Body of pancreas (tissue), 4 donors: ENCODE results near the gene INAFM2. TPM values are rescaled to one million over a fixed set of nuclear protein-coding genes. Genes with fewer than 3 reads are reported as not detected.

ENCODE experiments used
- ATAC-seq: fragments of 150-250 bp; one replicate; pipeline ENCODE4 v1.9.1; 2016
- DNase-seq, 4 donors: peaks; one replicate each; pipeline ENCODE4 v3.0.0-alpha.2; 2019
- H3K27ac ChIP-seq, 4 donors: fragments of 200-600 bp; sonication (generic); 1 replicate in 3 of 4; 2 replicates in 1 of 4; pipeline versions ENCODE4 v1.5.1 to v1.6.1; 2016 to 2019; ENCODE audit warnings: mild to moderate bottlenecking in 1 of 4, mixed read lengths in 1 of 4, moderate library complexity in 1 of 4
- H3K27me3 ChIP-seq, 2 donors: fragments of 200-600 bp; sonication (generic); one replicate each; pipeline ENCODE4 v1.6.0; 2016; ENCODE audit warnings: mild to moderate bottlenecking in 1 of 2
- H3K36me3 ChIP-seq, 2 donors: fragments of 200-600 bp; sonication (generic); replicated peaks in 1 of 2; 2 replicates each; pipeline ENCODE4 v1.5.1; 2016; ENCODE audit warnings: low read depth in 2 of 2; ENCODE audit not compliant: insufficient read depth in 1 of 2
- H3K4me1 ChIP-seq: fragments of 200-600 bp; sonication (generic); one replicate; pipeline ENCODE4 v1.6.0; 2016
- H3K4me3 ChIP-seq, 2 donors: fragments of 200-600 bp; sonication (generic); 1 replicate in 1 of 2; 2 replicates in 1 of 2; pipeline ENCODE4 v1.5.1; 2016 to 2019
- H3K9me3 ChIP-seq, 3 donors: fragments of 200-600 bp; sonication (generic); 1 replicate in 2 of 3; 2 replicates in 1 of 3; pipeline ENCODE4 v1.5.1; 2016
- POLR2A ChIP-seq, 3 donors: fragments of 450-650 bp; IDR thresholded peaks; one replicate each; pipeline ENCODE4 v1.6.1; 2016; ENCODE audit warnings: antibody characterized with exemption in 3 of 3, mild to moderate bottlenecking in 2 of 3
- WGBS, 2 donors: methylation state at CpG; one replicate each; pipeline ENCODE4 v1.1.5; 2017; 5-methylcytosine and 5-hydroxymethylcytosine counted together
- intact Hi-C: fragments of 100-400 bp; cut with DNase I; formaldehyde crosslinking; loops from one replicate; pipeline ENCODE4 v1.15.1; 2023
- total RNA-seq, 2 donors: library from RNA; depleted of rRNA; stranded (reverse); fragments of >200 nt; gene quantifications; one replicate each; pipeline ENCODE4 v1.1.0, GENCODE V29; 2016
- TF ChIP-seq, protein P1 (sequence below), 7 experiments: fragments of 450-650 bp in 4 of 7; fragments of 200-600 bp in 3 of 7; sonication (generic) in 3 of 7; IDR thresholded peaks; one replicate each; pipeline ENCODE4 v1.5.1; 2016 to 2019; ENCODE audit warnings: antibody characterized with exemption in 7 of 7

Gene INAFM2
- total RNA-seq, 2 donors from 2014 or later, result 8.8 to 22.4 TPM

DNA sequence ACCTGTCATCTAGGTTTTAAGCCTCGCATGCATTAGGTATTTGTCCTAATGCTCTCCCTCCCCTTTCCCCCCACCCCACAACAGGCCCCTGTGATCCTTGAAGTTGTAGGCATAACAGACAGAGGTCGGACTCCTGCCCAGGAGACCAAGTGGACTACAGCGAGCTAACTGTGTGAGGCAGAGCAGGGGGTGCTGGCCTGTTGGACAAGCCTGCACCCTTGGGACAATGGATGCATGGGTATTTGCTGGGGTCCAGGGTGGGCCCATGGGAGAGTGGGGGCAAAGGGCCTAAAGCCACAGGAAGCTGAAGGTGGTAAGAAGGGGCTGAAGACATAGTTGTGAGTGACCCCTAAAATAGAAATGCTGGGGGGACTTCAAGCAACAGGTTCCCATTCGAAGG lies 18.2 kb upstream of the INAFM2 start:
- no peaks in the 10 kb centered on the region for H3K4me1 ChIP-seq
- no peaks in the 10 kb centered on the region for H3K27me3 ChIP-seq
- H3K4me3 ChIP-seq, result no peak overlapping the region
- H3K36me3 ChIP-seq, result no peaks in the 10 kb centered on the region
- no peak for DNase-seq
- no peak for ATAC-seq
- no peaks in the 10 kb centered on the region for H3K9me3 ChIP-seq
- TF ChIP-seq, protein P1, sequence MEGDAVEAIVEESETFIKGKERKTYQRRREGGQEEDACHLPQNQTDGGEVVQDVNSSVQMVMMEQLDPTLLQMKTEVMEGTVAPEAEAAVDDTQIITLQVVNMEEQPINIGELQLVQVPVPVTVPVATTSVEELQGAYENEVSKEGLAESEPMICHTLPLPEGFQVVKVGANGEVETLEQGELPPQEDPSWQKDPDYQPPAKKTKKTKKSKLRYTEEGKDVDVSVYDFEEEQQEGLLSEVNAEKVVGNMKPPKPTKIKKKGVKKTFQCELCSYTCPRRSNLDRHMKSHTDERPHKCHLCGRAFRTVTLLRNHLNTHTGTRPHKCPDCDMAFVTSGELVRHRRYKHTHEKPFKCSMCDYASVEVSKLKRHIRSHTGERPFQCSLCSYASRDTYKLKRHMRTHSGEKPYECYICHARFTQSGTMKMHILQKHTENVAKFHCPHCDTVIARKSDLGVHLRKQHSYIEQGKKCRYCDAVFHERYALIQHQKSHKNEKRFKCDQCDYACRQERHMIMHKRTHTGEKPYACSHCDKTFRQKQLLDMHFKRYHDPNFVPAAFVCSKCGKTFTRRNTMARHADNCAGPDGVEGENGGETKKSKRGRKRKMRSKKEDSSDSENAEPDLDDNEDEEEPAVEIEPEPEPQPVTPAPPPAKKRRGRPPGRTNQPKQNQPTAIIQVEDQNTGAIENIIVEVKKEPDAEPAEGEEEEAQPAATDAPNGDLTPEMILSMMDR (IDR thresholded peaks at IDR 0.05), result no peak
- TF ChIP-seq POLR2A (IDR thresholded peaks at IDR 0.05), result no peak
- intact Hi-C loops, result no loop called here
- H3K27ac ChIP-seq, result no peak overlapping the region
- WGBS, 2 donors, result 89 to 91% methylated on average over 4 of the region's 4 CpGs

DNA sequence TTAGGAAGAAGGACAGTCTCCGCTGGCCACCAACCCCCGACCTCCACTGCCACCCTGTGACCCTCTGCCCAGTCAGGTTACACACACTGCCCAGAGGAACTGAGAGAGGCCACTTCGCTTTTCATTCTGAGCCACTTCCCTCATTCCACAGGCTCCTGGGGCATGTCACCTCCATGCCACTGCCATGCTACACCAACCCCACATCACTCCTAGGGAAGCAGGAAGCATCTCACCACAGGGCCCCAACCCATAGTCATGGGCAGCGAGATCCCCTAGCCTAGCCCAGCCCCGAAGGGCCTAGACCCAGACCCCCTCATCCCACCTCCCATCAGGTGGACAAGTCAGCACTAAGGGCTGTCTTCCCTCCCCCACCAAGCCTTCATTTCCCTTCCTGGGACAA lies 17.1 kb upstream of the INAFM2 start:
- intact Hi-C loops, result no loop called here
- no peak overlapping the region for H3K4me3 ChIP-seq
- H3K4me1 ChIP-seq, result no peaks in the 10 kb centered on the region
- no peaks in the 10 kb centered on the region for H3K9me3 ChIP-seq
- DNase-seq, result peak in 1 of 4 donors; percentile 35
- H3K27ac ChIP-seq, result no peak overlapping the region
- ATAC-seq, result no peak
- H3K27me3 ChIP-seq, result no peaks in the 10 kb centered on the region
- 59 to 92% methylated on average over 4 to 5 of the region's 5 CpGs for WGBS, 2 donors
- TF ChIP-seq POLR2A (IDR thresholded peaks at IDR 0.05), result no peak
- TF ChIP-seq, protein P1 (IDR thresholded peaks at IDR 0.05), result no peak
- H3K36me3 ChIP-seq, result no peaks in the 10 kb centered on the region

DNA sequence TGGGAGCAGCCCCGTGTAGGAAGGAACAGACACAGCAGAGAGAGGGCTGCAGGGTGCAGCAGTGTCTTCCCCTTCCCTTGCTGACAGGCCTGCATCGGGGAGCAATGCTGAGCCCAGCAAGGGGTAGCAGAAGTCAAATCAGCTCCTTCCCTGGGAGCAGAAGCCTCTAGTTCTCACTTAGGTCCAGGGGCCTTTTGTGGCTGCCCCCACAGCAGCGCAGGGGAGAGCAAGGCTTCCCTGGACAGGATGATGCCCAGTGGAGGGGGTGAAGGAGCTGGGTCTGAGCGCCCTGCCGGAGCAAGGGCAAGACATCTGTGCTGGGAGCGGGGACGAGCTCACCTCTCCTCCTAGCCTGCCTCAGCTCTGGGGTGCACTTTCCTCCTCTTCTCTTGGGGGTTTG lies 16.6 kb upstream of the INAFM2 start:
- Histone ChIP-seq H3K27ac (no peak overlapping the region), H3K9me3 (no peaks in the 10 kb centered on the region), H3K36me3 (no peaks in the 10 kb centered on the region), H3K4me1 (no peaks in the 10 kb centered on the region), H3K27me3 (no peaks in the 10 kb centered on the region), H3K4me3 (no peak overlapping the region)
- DNase-seq (no peak), ATAC-seq (no peak)
- intact Hi-C loops, result no loop called here
- TF ChIP-seq POLR2A (IDR thresholded peaks at IDR 0.05), result no peak
- TF ChIP-seq, protein P1 (IDR thresholded peaks at IDR 0.05), result no peak
- WGBS, 2 donors, result 72 to 92% methylated on average over 6 to 7 of the region's 7 CpGs

DNA sequence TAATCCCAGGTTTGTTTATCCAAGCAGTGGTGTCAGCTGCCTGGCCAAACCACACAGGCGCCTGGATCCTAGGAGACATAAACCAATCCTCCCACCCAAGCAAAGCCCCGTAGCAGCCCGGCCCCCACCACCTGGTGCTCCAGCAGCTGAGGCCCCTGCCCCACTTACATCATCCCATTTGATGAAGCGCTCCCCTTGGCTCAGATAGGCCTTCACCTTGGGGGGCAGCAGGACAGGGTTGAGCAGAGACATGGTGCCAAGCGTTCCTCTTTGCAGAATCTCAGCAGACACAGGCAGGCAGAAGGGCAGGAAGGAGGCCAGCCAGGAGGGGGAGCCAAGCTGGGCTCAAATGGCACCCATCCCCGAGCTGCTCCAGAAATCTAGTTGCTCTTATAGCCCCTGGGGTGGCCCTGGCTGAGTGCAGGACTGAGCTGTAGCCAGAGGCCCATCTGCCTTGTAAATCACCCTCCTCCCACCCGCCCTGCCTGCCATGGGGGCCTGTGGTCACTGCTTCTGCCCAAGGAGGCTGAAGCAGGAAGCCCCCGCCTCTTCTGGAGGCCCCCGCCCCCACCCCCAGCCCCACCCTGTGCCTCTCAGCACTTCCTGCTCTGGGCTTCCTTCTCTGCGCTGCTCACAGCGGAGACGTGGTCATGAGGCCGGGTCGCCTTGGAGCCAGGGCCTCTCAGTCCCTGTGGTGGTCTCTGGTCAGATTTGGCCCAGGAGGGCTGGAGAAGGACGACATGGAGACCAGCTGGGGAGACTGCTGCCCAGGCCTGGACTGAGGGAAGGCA lies 15.9 kb upstream of the INAFM2 start, which contains the start of gene PLCB2:
Gene PLCB2 (minus strand): TSS at position 515 of the 791 bp plus-strand sequence. CDS start 263 bp downstream, at position 252.
- H3K4me3 ChIP-seq, result no peak within 1 kb of the TSS
- peak in 1 of 4 donors; percentile 50 for DNase-seq

More for the DNA sequence above, 15.9 kb upstream of the INAFM2 start, which contains the start of gene PLCB2:
- no peaks in the 10 kb centered on the region for H3K36me3 ChIP-seq
- peaks cover 4% of the 10 kb centered on the region for H3K4me1 ChIP-seq
- intact Hi-C loops, result no loop called here
- TF ChIP-seq, protein P1 (IDR thresholded peaks at IDR 0.05), result no peak
- TF ChIP-seq POLR2A (IDR thresholded peaks at IDR 0.05), result peak in 1 of 3 donors; percentile 43
- H3K27ac ChIP-seq, result peak within 1 kb of the TSS in 1 of 4 donors; percentile 62
- no peak for ATAC-seq
- no peaks in the 10 kb centered on the region for H3K27me3 ChIP-seq
- 70 to 78% methylated on average over 7 to 15 of the region's 15 CpGs for WGBS, 2 donors
- no peaks in the 10 kb centered on the region for H3K9me3 ChIP-seq
